GM23338 (cell line): ENCODE measurements around the gene RAD51AP1. TPM values are rescaled to one million over a fixed set of nuclear protein-coding genes. Genes with fewer than 3 reads are reported as not detected.

Source experiments
- ATAC-seq: fragments of 200-7000 bp; cut with Tn5 transposase; 3 replicates; pipeline ENCODE4 v1.9.1; 2020
- DNase-seq: peaks from one replicate; pipeline ENCODE4 v3.0.0-alpha.2; 2015; ENCODE audit warnings: low spot score
- H2AFZ ChIP-seq: fragments of 200-600 bp; sonication (generic); 2 replicates; pipeline ENCODE4 v1.8.0; 2016; ENCODE audit warnings: antibody characterized with exemption, mild to moderate bottlenecking, moderate library complexity
- H3F3A ChIP-seq: fragments of 200-600 bp; sonication (generic); replicated peaks from 2 replicates; pipeline ENCODE4 v1.8.0; 2017; ENCODE audit warnings: antibody characterized with exemption, mixed run types, low read depth
- H3K27ac ChIP-seq: fragments of 200-600 bp; sonication (generic); 2 replicates; pipeline ENCODE4 v1.6.1; 2016; ENCODE audit warnings: low read depth
- H3K27me3 ChIP-seq: fragments of 200-600 bp; sonication (generic); 2 replicates; pipeline ENCODE4 v1.8.0; 2016; ENCODE audit warnings: mild to moderate bottlenecking, mixed run types, moderate library complexity; ENCODE audit not compliant: insufficient read depth
- H3K36me3 ChIP-seq: fragments of 200-600 bp; sonication (generic); 2 replicates; pipeline ENCODE4 v1.8.0; 2016; ENCODE audit warnings: mild to moderate bottlenecking; ENCODE audit not compliant: insufficient read depth
- H3K4me1 ChIP-seq: fragments of 200-600 bp; sonication (generic); 2 replicates; pipeline ENCODE4 v1.8.0; 2016; ENCODE audit warnings: mild to moderate bottlenecking, moderate library complexity; ENCODE audit not compliant: insufficient read depth
- H3K4me2 ChIP-seq: fragments of 200-600 bp; sonication (generic); 2 replicates; pipeline ENCODE4 v1.7.1; 2017; ENCODE audit warnings: mixed run types
- H3K4me3 ChIP-seq: fragments of 200-600 bp; sonication (generic); 2 replicates; pipeline ENCODE4 v1.6.1; 2016; ENCODE audit warnings: mixed run types
- H3K79me2 ChIP-seq: fragments of 200-600 bp; sonication (generic); replicated peaks from 2 replicates; pipeline ENCODE4 v1.8.0; 2017; ENCODE audit warnings: mild to moderate bottlenecking; ENCODE audit not compliant: insufficient read depth
- H3K9me2 ChIP-seq: fragments of 200-600 bp; sonication (generic); 2 replicates; pipeline ENCODE4 v1.8.0; 2017; ENCODE audit not compliant: insufficient read depth
- H4K20me1 ChIP-seq: fragments of 200-600 bp; sonication (generic); replicated peaks from 2 replicates; pipeline ENCODE4 v1.8.0; 2017; ENCODE audit warnings: mild to moderate bottlenecking; ENCODE audit not compliant: insufficient read depth
- H3K27ac Mint-ChIP-seq: 2 replicates; pipeline ENCODE4 v1.8.0; 2020; ENCODE audit warnings: inconsistent platforms, mild to moderate bottlenecking, moderate library complexity, mixed read lengths
- H3K27me3 Mint-ChIP-seq: 3 replicates; pipeline ENCODE4 v1.8.0; 2022; ENCODE audit warnings: low read depth, mild to moderate bottlenecking, moderate library complexity, mixed read lengths, inconsistent platforms; ENCODE audit not compliant: insufficient read depth, poor library complexity
- H3K36me3 Mint-ChIP-seq: 3 replicates; pipeline ENCODE4 v1.8.0; 2021; ENCODE audit warnings: low read depth, mild to moderate bottlenecking, inconsistent platforms, moderate library complexity, mixed read lengths
- H3K4me1 Mint-ChIP-seq: 3 replicates; pipeline ENCODE4 v1.8.0; 2020; ENCODE audit warnings: mild to moderate bottlenecking, inconsistent platforms, mixed read lengths
- H3K4me3 Mint-ChIP-seq: 3 replicates; pipeline ENCODE4 v1.8.0; 2021; ENCODE audit warnings: moderate library complexity, mild to moderate bottlenecking, inconsistent platforms, mixed read lengths
- H3K9me3 Mint-ChIP-seq: 3 replicates; pipeline ENCODE4 v1.8.0; 2020; ENCODE audit warnings: moderate library complexity, mild to moderate bottlenecking, inconsistent platforms, mixed read lengths
- CREB1 ChIP-seq: fragments of 250-450 bp; sonication (Bioruptor Pico); IDR thresholded peaks from 2 replicates; pipeline ENCODE4 v1.5.0; 2020; ENCODE audit warnings: low read depth, mild to moderate bottlenecking, moderate library complexity
- ETS1 ChIP-seq: IDR thresholded peaks from 2 replicates; pipeline ENCODE4 v1.6.1; 2016; ENCODE audit warnings: antibody characterized with exemption
- EZH2 ChIP-seq: fragments of 200-600 bp; sonication (generic); IDR thresholded peaks from one replicate; pipeline ENCODE4 v1.8.0; 2017; ENCODE audit warnings: antibody characterized with exemption, mild to moderate bottlenecking, low read depth; ENCODE audit not compliant: unreplicated experiment
- EZH2phosphoT487 ChIP-seq: fragments of 200-600 bp; sonication (generic); IDR thresholded peaks from one replicate; pipeline ENCODE4 v1.8.1; 2018; ENCODE audit warnings: antibody characterized with exemption; ENCODE audit not compliant: unreplicated experiment
- JUNB ChIP-seq: IDR thresholded peaks from one replicate; pipeline ENCODE4 v1.6.1; 2016; ENCODE audit warnings: antibody characterized with exemption; ENCODE audit not compliant: unreplicated experiment
- NANOG ChIP-seq: IDR thresholded peaks from 2 replicates; pipeline ENCODE4 v1.6.1; 2016; ENCODE audit warnings: antibody characterized with exemption, borderline replicate concordance
- POLR2AphosphoS5 ChIP-seq: IDR thresholded peaks from 2 replicates; pipeline ENCODE4 v1.6.1; 2016; ENCODE audit warnings: antibody characterized with exemption, low read depth
- REST ChIP-seq: IDR thresholded peaks from one replicate; pipeline ENCODE4 v1.6.1; 2018; ENCODE audit warnings: antibody characterized with exemption; ENCODE audit not compliant: unreplicated experiment
- STAT1 ChIP-seq: IDR thresholded peaks from one replicate; pipeline ENCODE4 v1.6.1; 2016; ENCODE audit warnings: antibody characterized with exemption; ENCODE audit not compliant: unreplicated experiment
- ZNF114 ChIP-seq: fragments of 250-450 bp; sonication (Bioruptor Pico); IDR thresholded peaks from 2 replicates; pipeline ENCODE4 v1.5.0; 2020; ENCODE audit warnings: mild to moderate bottlenecking, moderate library complexity
- ZNF462 ChIP-seq: fragments of 250-450 bp; sonication (Bioruptor Pico); IDR thresholded peaks from 2 replicates; pipeline ENCODE4 v1.5.0; 2020; ENCODE audit warnings: mild to moderate bottlenecking, moderate library complexity
- polyA plus RNA-seq: library from polyadenylated mRNA; unstranded; fragments of >200 nt; fragmentation: Nextera tagmentation; extraction: Ambion mirVana; gene quantifications from 2 replicates; pipeline ENCODE4 v1.2.1, GENCODE V29; 2016
- total RNA-seq: library from RNA; depleted of rRNA; stranded (reverse); fragments of >200 nt; shearing (Covaris generic); gene quantifications from 2 replicates; pipeline ENCODE4 v1.2.3, GENCODE V29; 2014

RAD51AP1 gene
- total and polyA plus RNA-seq, 2 experiments from 2014 or later = 75.2 to 119 TPM

GRCh38 chr12:4567073-4567881 lies 28.6 kb downstream of the RAD51AP1 start (continued):
- no peak for TF ChIP-seq STAT1
- no peak for TF ChIP-seq EZH2phosphoT487
- no peak for TF ChIP-seq CREB1
- TF ChIP-seq POLR2AphosphoS5 = no peak
- TF ChIP-seq JUNB = no peak
- TF ChIP-seq ETS1 = no peak
- TF ChIP-seq NANOG = no peak
- TF ChIP-seq REST = no peak
- no peak for TF ChIP-seq EZH2
- no peak for TF ChIP-seq ZNF114

- H2AFZ ChIP-seq = no peak overlapping the region
- H4K20me1 ChIP-seq = no peaks in the 10 kb centered on the region
- H3K4me1 ChIP-seq = no peaks in the 10 kb centered on the region
- no peaks in the 10 kb centered on the region for H3K4me1 Mint-ChIP-seq
- no peaks in the 10 kb centered on the region for H3K9me2 ChIP-seq
- H3K36me3 ChIP-seq = no peaks in the 10 kb centered on the region
- DNase-seq (no peak), ATAC-seq (no peak)
- H3K27ac ChIP-seq = no peak overlapping the region
- H3K79me2 ChIP-seq = no peaks in the 10 kb centered on the region
- H3K4me2 ChIP-seq = no peak overlapping the region
- no peak overlapping the region for H3K27ac Mint-ChIP-seq
- no peaks in the 10 kb centered on the region for H3K36me3 Mint-ChIP-seq
- no peaks in the 10 kb centered on the region for H3K9me3 Mint-ChIP-seq
- H3K4me3 Mint-ChIP-seq = no peak overlapping the region
- no peaks in the 10 kb centered on the region for H3F3A ChIP-seq
- peaks cover 1% of the 10 kb centered on the region for H3K27me3 Mint-ChIP-seq
- H3K4me3 ChIP-seq = no peak overlapping the region
- H3K27me3 ChIP-seq = peaks cover 4% of the 10 kb centered on the region
- TF ChIP-seq REST (no peak), ZNF462 (no peak)
These were observed 30.6 kb downstream of the RAD51AP1 start for GRCh38 chr12:4569261-4569660.
